ENCODE data around the gene TTLL5.
A peak's percentile ranks its signal among the peaks of the same experiment; 100 is the strongest.

The TTLL5 gene

DNA sequence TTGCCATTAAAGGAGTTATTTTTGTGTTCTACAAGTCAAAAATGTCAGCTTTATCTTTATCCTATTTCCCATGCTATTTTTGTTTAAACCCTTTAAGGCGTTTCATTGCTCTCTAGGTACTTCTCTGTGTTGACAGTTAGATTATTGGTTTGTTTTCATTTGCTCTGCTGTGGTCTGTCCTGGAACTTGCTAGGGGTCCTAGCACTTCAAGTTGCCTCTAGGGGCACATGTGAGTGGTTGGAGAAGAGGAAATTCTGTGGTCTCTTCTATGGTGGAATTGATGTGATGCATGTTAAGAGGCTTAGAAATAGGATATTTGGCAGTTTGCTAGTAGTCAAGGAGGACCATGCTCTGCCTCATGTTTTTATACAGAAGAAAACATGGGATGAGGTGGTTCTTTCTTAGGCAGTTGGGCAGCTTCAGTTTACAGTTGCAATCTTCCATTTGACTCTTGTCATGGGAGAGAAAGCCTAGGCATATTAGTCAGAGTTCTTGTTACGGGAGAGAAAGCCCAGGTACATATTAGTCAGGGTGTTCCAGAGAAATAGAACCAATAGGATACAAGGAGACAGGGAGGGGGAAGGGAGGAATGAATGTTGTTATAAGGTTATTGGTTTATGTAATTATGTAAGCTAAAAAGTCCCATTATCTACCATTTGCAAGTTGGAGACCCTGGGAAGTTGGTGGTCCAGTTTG, 14.4 kb downstream of the TTLL5 start:
- Histone ChIP-seq H3K27me3 (ENCODE audit: low read length) (no peaks in the 10 kb centered on the region), H3K4me2 (ENCODE audit: low read depth, low read length, poor library complexity, severe bottlenecking) (no peak overlapping the region), H3F3A (ENCODE audit: insufficient read depth) (peaks cover 5% of the 10 kb centered on the region), H3K9me3 (ENCODE audit: insufficient read depth, low read length) (no peaks in the 10 kb centered on the region), H2AFZ (ENCODE audit: low read depth, low read length, severe bottlenecking) (no peak overlapping the region), H3K4me3 (ENCODE audit: insufficient read depth, low read length, poor library complexity, severe bottlenecking) (no peak overlapping the region), H3K79me2 (ENCODE audit: insufficient read depth, low read length) (no peaks in the 10 kb centered on the region), H3K9me2 (replicated peaks; ENCODE audit: insufficient read depth, low read length) (no peaks in the 10 kb centered on the region), H3K36me3 (ENCODE audit: low read length) (peaks cover 6% of the 10 kb centered on the region), H4K20me1 (ENCODE audit: low read depth, low read length) (no peaks in the 10 kb centered on the region), H3K27ac (ENCODE audit: low read depth, low read length) (no peak overlapping the region), H3K9ac (ENCODE audit: low read length) (no peak overlapping the region)
- TF ChIP-seq CTCF (IDR thresholded peaks at IDR 0.05; ENCODE audit: insufficient read depth, low read length, poor library complexity, severe bottlenecking) (peak; percentile 12), EZH2phosphoT487 (conservative IDR thresholded peaks at IDR 0.05; ENCODE audit: low read length) (no peak)

DNA sequence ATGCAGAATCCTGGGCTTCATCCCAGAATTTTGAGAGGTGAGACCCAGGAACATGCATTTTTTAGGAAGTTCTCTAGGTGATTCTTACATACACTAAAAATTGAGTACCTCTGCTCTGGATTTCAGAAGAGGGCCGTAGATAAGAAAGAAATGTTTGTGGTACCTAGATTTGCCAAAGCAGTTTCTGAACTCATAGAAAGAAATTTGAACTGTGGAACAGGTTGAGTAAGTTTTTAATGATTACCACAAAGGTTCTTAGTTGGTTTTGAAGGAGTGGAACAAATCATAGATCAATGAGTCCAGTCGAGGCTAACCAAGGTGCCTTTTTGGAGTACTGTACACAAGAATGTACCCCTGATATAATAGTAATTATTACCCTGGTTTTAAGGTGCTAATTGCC, 24.9 kb downstream of the TTLL5 start:
- H3F3A ChIP-seq (ENCODE audit: insufficient read depth), result no peaks in the 10 kb centered on the region
- H3K27ac ChIP-seq (ENCODE audit: low read depth, low read length), result no peak overlapping the region
- no peaks in the 10 kb centered on the region for H3K9me3 ChIP-seq (ENCODE audit: insufficient read depth, low read length)
- H3K9ac ChIP-seq (ENCODE audit: low read length), result no peak overlapping the region
- no peaks in the 10 kb centered on the region for H3K79me2 ChIP-seq (ENCODE audit: insufficient read depth, low read length)
- no peak overlapping the region for H3K4me2 ChIP-seq (ENCODE audit: low read depth, low read length, poor library complexity, severe bottlenecking)
- TF ChIP-seq CTCF (IDR thresholded peaks at IDR 0.05; ENCODE audit: insufficient read depth, low read length, poor library complexity, severe bottlenecking) (no peak), EZH2phosphoT487 (conservative IDR thresholded peaks at IDR 0.05; ENCODE audit: low read length) (no peak)
- no peaks in the 10 kb centered on the region for H3K27me3 ChIP-seq (ENCODE audit: low read length)
- H4K20me1 ChIP-seq (ENCODE audit: low read depth, low read length), result no peaks in the 10 kb centered on the region
- no peak overlapping the region for H3K4me3 ChIP-seq (ENCODE audit: insufficient read depth, low read length, poor library complexity, severe bottlenecking)
- no peaks in the 10 kb centered on the region for H3K9me2 ChIP-seq (replicated peaks; ENCODE audit: insufficient read depth, low read length)
- no peak overlapping the region for H2AFZ ChIP-seq (ENCODE audit: low read depth, low read length, severe bottlenecking)
- H3K36me3 ChIP-seq (ENCODE audit: low read length), result peaks cover 7% of the 10 kb centered on the region; the same call in 1 of the 2 replicates

DNA sequence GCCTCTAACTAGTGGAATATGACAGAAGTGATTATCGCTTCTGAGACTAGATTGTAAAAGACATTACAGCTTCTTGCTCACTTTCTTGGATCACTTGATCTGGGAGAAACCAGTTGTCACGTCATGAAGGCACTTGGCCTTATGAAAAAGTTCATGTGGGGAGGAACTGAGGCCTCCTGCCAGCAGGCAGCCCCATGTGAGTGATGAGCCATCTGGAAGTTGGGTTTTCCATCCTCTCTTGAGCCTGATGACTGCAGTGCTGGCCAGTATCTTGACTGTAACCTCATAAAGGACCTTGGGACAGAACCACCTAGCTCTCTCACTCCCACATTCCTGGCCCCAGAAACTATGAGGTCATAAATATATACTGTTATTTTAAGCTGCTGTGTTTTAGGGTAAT, 28.0 kb downstream of the TTLL5 start:
- Histone ChIP-seq H3K27ac (ENCODE audit: low read depth, low read length) (no peak overlapping the region), H3K4me2 (ENCODE audit: low read depth, low read length, poor library complexity, severe bottlenecking) (no peak overlapping the region), H3K36me3 (ENCODE audit: low read length) (peaks cover 9% of the 10 kb centered on the region; the same call in 1 of the 2 replicates), H3K79me2 (ENCODE audit: insufficient read depth, low read length) (no peaks in the 10 kb centered on the region), H3K4me3 (ENCODE audit: insufficient read depth, low read length, poor library complexity, severe bottlenecking) (no peak overlapping the region), H3K9me2 (replicated peaks; ENCODE audit: insufficient read depth, low read length) (no peaks in the 10 kb centered on the region), H3K9me3 (ENCODE audit: insufficient read depth, low read length) (no peaks in the 10 kb centered on the region), H3K9ac (ENCODE audit: low read length) (no peak overlapping the region), H3F3A (ENCODE audit: insufficient read depth) (no peaks in the 10 kb centered on the region), H3K27me3 (ENCODE audit: low read length) (no peaks in the 10 kb centered on the region), H2AFZ (ENCODE audit: low read depth, low read length, severe bottlenecking) (no peak overlapping the region), H4K20me1 (ENCODE audit: low read depth, low read length) (no peaks in the 10 kb centered on the region)
- no peak for TF ChIP-seq CTCF (IDR thresholded peaks at IDR 0.05; ENCODE audit: insufficient read depth, low read length, poor library complexity, severe bottlenecking)
- no peak for TF ChIP-seq EZH2phosphoT487 (conservative IDR thresholded peaks at IDR 0.05; ENCODE audit: low read length)

Data from SU-DHL-6 (cell line).